K562 (cell line): ENCODE data around the gene TMEM128. TPM values are rescaled to one million over a fixed set of nuclear protein-coding genes. Genes with fewer than 3 reads are reported as not detected.

ENCODE experiments used
- ATAC-seq: fragments of 200-7000 bp; cut with Tn5 transposase; 3 replicates; pipeline ENCODE4 v1.9.1; 2020; ENCODE audit warnings: moderate library complexity
- BruUV-seq: library from RNA; stranded (reverse); fragments of 400-500 nt; replicated peaks from 2 replicates; lab custom pipeline; 2021; lab: Mats Ljungman, UMichigan
- CTCF ChIA-PET: fragments of 300-600 bp; formaldehyde crosslinking; extraction: SDS; loops from one replicate; lab custom pipeline; 2021; ENCODE audit warnings: low intra/inter-chr PET ratio; lab: Yijun Ruan, JAX
- POLR2A ChIA-PET: fragments of 300-600, 350-650 bp; sonication (Branson Sonifier 250); formaldehyde crosslinking; extraction: SDS; loops from one replicate; lab custom pipeline; 2021; ENCODE audit warnings: antibody characterized with exemption, inconsistent platforms; lab: Yijun Ruan, JAX
- DNase-seq, 4 experiments: peaks; one replicate each; pipeline versions ENCODE4 v3.0.0 to v3.0.0-alpha.2; 2011 to 2018; ENCODE audit warnings: low spot score in 3 of 4, mixed read lengths in 3 of 4; ENCODE audit errors: extremely low read depth in 1 of 4
- FAIRE-seq: peaks from 2 replicates; lab custom pipeline; 2011; peaks lifted over from hg19 to GRCh38; lab: Jason Lieb, UNC
- H2AFZ ChIP-seq: 2 replicates; pipeline ENCODE4 v1.6.0; 2011; ENCODE audit warnings: low read depth, low read length, control low read depth, inconsistent platforms
- H3K27ac ChIP-seq: fragments of 200-600 bp; 3 replicates; pipeline ENCODE4 v1.8.0; 2011; ENCODE audit warnings: low read depth, mild to moderate bottlenecking, control low read depth, inconsistent platforms, low read length, moderate library complexity, mixed read lengths; ENCODE audit errors: extremely low read depth
- H3K27me3 ChIP-seq, 2 experiments: fragments of 300-600 bp in 1 of 2; 2 replicates in 1 of 2; 3 replicates in 1 of 2; pipeline versions ENCODE4 v1.6.0 to v1.8.0; 2011; ENCODE audit warnings: inconsistent platforms in 2 of 2, low read length in 2 of 2, mild to moderate bottlenecking in 1 of 2, mixed read lengths in 1 of 2, moderate library complexity in 1 of 2; ENCODE audit not compliant: control insufficient read depth in 2 of 2, insufficient read depth in 2 of 2
- H3K36me3 ChIP-seq: fragments of 300-600 bp; 3 replicates; pipeline ENCODE4 v1.8.0; 2011; ENCODE audit warnings: mild to moderate bottlenecking, low read length, inconsistent platforms; ENCODE audit not compliant: control insufficient read depth, insufficient read depth
- H3K4me1 ChIP-seq, 2 experiments: fragments of 200-600 bp in 1 of 2; replicated peaks in 1 of 2; 2 replicates in 1 of 2; 3 replicates in 1 of 2; pipeline versions ENCODE4 v1.5.1 to v1.8.0; 2011; ENCODE audit warnings: inconsistent platforms in 2 of 2, low read length in 2 of 2, mild to moderate bottlenecking in 1 of 2, mixed read lengths in 1 of 2, moderate library complexity in 1 of 2; ENCODE audit not compliant: control insufficient read depth in 2 of 2, insufficient read depth in 2 of 2
- H3K4me2 ChIP-seq: 2 replicates; pipeline ENCODE4 v1.6.1; 2011; ENCODE audit warnings: low read length, control low read depth, inconsistent platforms, mixed read lengths; ENCODE audit not compliant: insufficient read depth
- H3K4me3 ChIP-seq: fragments of 200-600 bp; sonication (generic), shearing (Covaris generic); 2 replicates; pipeline ENCODE4 v1.5.1; 2016; ENCODE audit warnings: control low read depth, inconsistent platforms
- H3K79me2 ChIP-seq: fragments of 200-600 bp; 3 replicates; pipeline ENCODE4 v1.8.0; 2011; ENCODE audit warnings: low read length, inconsistent platforms; ENCODE audit not compliant: control insufficient read depth, insufficient read depth
- H3K9ac ChIP-seq, 2 experiments: 2 replicates each; pipeline versions ENCODE4 v1.6.0 to v1.6.1; 2011; ENCODE audit warnings: low read depth in 2 of 2, low read length in 2 of 2, control low read depth in 1 of 2, inconsistent platforms in 1 of 2, mild to moderate bottlenecking in 1 of 2, mixed read lengths in 1 of 2; ENCODE audit not compliant: insufficient read depth in 1 of 2
- H3K9me1 ChIP-seq: one replicate; pipeline ENCODE4 v1.6.0; 2011; ENCODE audit warnings: inconsistent platforms, mild to moderate bottlenecking, low read length, moderate library complexity; ENCODE audit not compliant: control insufficient read depth, insufficient read depth
- H3K9me3 ChIP-seq: replicated peaks from 2 replicates; pipeline ENCODE4 v1.5.1; 2011; ENCODE audit warnings: low read depth, low read length, inconsistent platforms; ENCODE audit not compliant: control insufficient read depth, insufficient read depth
- H4K20me1 ChIP-seq: replicated peaks from 2 replicates; pipeline ENCODE4 v1.6.1; 2011; ENCODE audit warnings: low read length, inconsistent platforms, mixed read lengths; ENCODE audit not compliant: control insufficient read depth, insufficient read depth
- CTCFL ChIP-seq: IDR thresholded peaks from 2 replicates; pipeline ENCODE4 v1.6.1; 2011; ENCODE audit warnings: borderline replicate concordance, low read depth, mild to moderate bottlenecking, moderate library complexity, low read length; ENCODE audit not compliant: insufficient read depth, poor library complexity, severe bottlenecking
- DACH1 ChIP-seq: fragments of 450-650 bp; IDR thresholded peaks from 2 replicates; pipeline ENCODE4 v1.6.1; 2018; ENCODE audit not compliant: partially characterized antibody
- EHMT2 ChIP-seq: fragments of 450-650 bp; IDR thresholded peaks from 2 replicates; pipeline ENCODE4 v1.6.1; 2018; ENCODE audit warnings: antibody characterized with exemption
- FOXP4 ChIP-seq: sonication (generic); formaldehyde crosslinking; IDR thresholded peaks from 2 replicates; pipeline ENCODE4 v1.8.0; 2022; ENCODE audit warnings: mild to moderate bottlenecking, missing genetic modification reagents, borderline replicate concordance
- HDAC8 ChIP-seq: fragments of 450-650 bp; IDR thresholded peaks from 2 replicates; pipeline ENCODE4 v1.6.1; 2016; ENCODE audit warnings: mild to moderate bottlenecking, missing genetic modification characterization, moderate library complexity, missing compliant biosample characterization
- NCOA4 ChIP-seq: fragments of 450-650 bp; IDR thresholded peaks from 2 replicates; pipeline ENCODE4 v1.6.1; 2018; ENCODE audit warnings: mild to moderate bottlenecking; ENCODE audit not compliant: partially characterized antibody
- SIRT6 ChIP-seq: IDR thresholded peaks from one replicate; pipeline ENCODE4 v1.6.1; 2012; ENCODE audit warnings: low read depth, mild to moderate bottlenecking, control low read depth, inconsistent platforms, low read length, moderate library complexity
- TSC22D4 ChIP-seq: fragments of 450-650 bp; IDR thresholded peaks from 2 replicates; pipeline ENCODE4 v1.6.1; 2016; ENCODE audit warnings: missing genetic modification characterization, missing biosample characterization, control low read depth
- WGBS: fragments of 100-300 bp; shearing (Covaris generic); methylation state at CpG from one replicate; pipeline ENCODE4 v1.1.6; 2016; ENCODE audit warnings: low coverage, mixed read lengths; ENCODE audit not compliant: insufficient coverage; ENCODE audit errors: missing lambda C conversion rate; 5-methylcytosine and 5-hydroxymethylcytosine counted together
- in situ Hi-C: fragments of 300-500 bp; cut with MboI; formaldehyde crosslinking; loops from 4 replicates; pipeline ENCODE4 v1.15.0; 2018; ENCODE audit warnings: inconsistent platforms, mixed read lengths
- intact Hi-C: fragments of 100-400 bp; cut with micrococcal nuclease; formaldehyde crosslinking; loops from 2 replicates; pipeline ENCODE4 v1.14.2; 2022
- polyA plus RNA-seq, 8 experiments: library from polyadenylated mRNA; depleted of rRNA in 4 of 8; stranded (reverse) in 5 of 8; unstranded in 3 of 8; fragments of >200 nt; fragmentation: Nextera tagmentation in 2 of 8; fragmentation: Illumina TruSeq in 1 of 8; extraction: Ambion mirVana in 2 of 8; extraction: Trizol in 1 of 8; gene quantifications; 2 replicates each; pipeline versions ENCODE4 v1.2.1 to v1.2.3, GENCODE V29; 2011 to 2014; ENCODE audit warnings: inconsistent platforms in 1 of 8, missing spikeins in 1 of 8
- total RNA-seq, 7 experiments: library from RNA; depleted of rRNA in 6 of 7; stranded (reverse); fragments of >200 nt in 6 of 7; fragmentation: Illumina TruSeq in 2 of 7; extraction: Trizol in 2 of 7; gene quantifications; 2 replicates each; pipeline versions ENCODE4 v1.2.1 to v1.2.3, GENCODE V29; 2011 to 2021; ENCODE audit warnings: low replicate concordance in 1 of 7

TMEM128 gene
- total and polyA plus RNA-seq, 9 of the 15 experiments (the other 6 are each of a cell fraction or from before 2014, with no cell fraction given) = 9.1 to 40.0 (median 14.3) TPM

- TF ChIP-seq NCOA4 = no peak
- TF ChIP-seq TSC22D4 (tag) = no peak
- TF ChIP-seq DACH1 = no peak
- TF ChIP-seq, all 486 proteins: peak for 0
These were observed 21.2 kb downstream of the TMEM128 start, which contains the start of gene OTOP1 (continued) for GRCh38 chr4:4226606-4227438.

GRCh38 chr4:4225915-4226605, 22.0 kb downstream of the TMEM128 start:
- POLR2A ChIA-PET = interaction anchor here (0.6 kb wide), 2 partner anchors 194 to 480 kb away, joined by 3 to 5 read pairs; no protein-coding TSS in a partner anchor
- FAIRE-seq (no peak), DNase-seq (no peak), ATAC-seq (no peak)
- in situ Hi-C loops = no loop called here
- Histone ChIP-seq H4K20me1 (no peaks in the 10 kb centered on the region), H3K27me3 (peaks cover 18 to 43% of the 10 kb centered on the region in 2 experiments; a peak in 4 of 5 replicates), H3K4me3 (no peak overlapping the region), H3K79me2 (no peaks in the 10 kb centered on the region), H3K36me3 (no peaks in the 10 kb centered on the region), H3K27ac (no peak overlapping the region), H3K9me1 (no peaks in the 10 kb centered on the region), H3K9me3 (no peaks in the 10 kb centered on the region), H3K9ac (no peak overlapping the region), H3K4me2 (no peak overlapping the region), H2AFZ (no peak overlapping the region), H3K4me1 (peaks cover 0 to 18% of the 10 kb centered on the region in 2 experiments; a peak in 2 of 5 replicates)
- no peak for TF ChIP-seq CTCFL
- TF ChIP-seq SIRT6 = no peak
- TF ChIP-seq HDAC8 (tag) = no peak
- TF ChIP-seq EHMT2 = no peak
- TF ChIP-seq FOXP4 = no peak
- 5% methylated on average over 37 of the region's 41 CpGs for WGBS
- BruUV-seq = no TSS peak
- CTCF ChIA-PET = no interaction called here
- intact Hi-C loops = no loop called here
